GM21786 (cell line): ENCODE measurements around the gene RETN.

Source experiments
- ATAC-seq: cut with Tn5 transposase; IDR thresholded peaks from one replicate; pipeline ENCODE4 v1.9.1; 2021; ENCODE audit not compliant: unreplicated experiment

The RETN gene

GRCh38 chr19:7657131-7657751 is 11.6 kb upstream of the RETN start:
- no peak for ATAC-seq

- ATAC-seq, result peak; percentile 77
These were observed 10.6 kb upstream of the RETN start for GRCh38 chr19:7658219-7658686.

GRCh38 chr19:7661744-7662538 is 6.9 kb upstream of the RETN start:
- ATAC-seq, result no peak

GRCh38 chr19:7662657-7663056 is 6.2 kb upstream of the RETN start:
- ATAC-seq, result no peak

GRCh38 chr19:7663706-7664105 is 5.1 kb upstream of the RETN start:
- ATAC-seq, result no peak

- ATAC-seq, result no peak
These were observed 3.8 kb upstream of the RETN start for GRCh38 chr19:7665076-7665475.

GRCh38 chr19:7669641-7670040 is 792 bp downstream of the RETN start:
- no peak for ATAC-seq

- ATAC-seq, result no peak
These were observed 1.4 kb downstream of the RETN start for GRCh38 chr19:7670150-7670783.

GRCh38 chr19:7670790-7671189 is 1.9 kb downstream of the RETN start:
- no peak for ATAC-seq

- no peak for ATAC-seq
These were observed 3.7 kb downstream of the RETN start for GRCh38 chr19:7672522-7672921.

GRCh38 chr19:7674010-7675005 is 5.5 kb downstream of the RETN start:
- no peak for ATAC-seq

- no peak for ATAC-seq
These were observed 7.5 kb downstream of the RETN start for GRCh38 chr19:7676376-7676775.

GRCh38 chr19:7676854-7677253 is 8.0 kb downstream of the RETN start, which contains the start of gene MCEMP1:
MCEMP1 (plus strand) TSS chr19:7677090; CDS start chr19:7677121, 31 bp downstream.
- ATAC-seq, result no peak

GRCh38 chr19:7677669-7678311 is 8.9 kb downstream of the RETN start:
- no peak for ATAC-seq

GRCh38 chr19:7678971-7679751 is 10.3 kb downstream of the RETN start:
- no peak for ATAC-seq

- ATAC-seq, result no peak
These were observed 11.1 kb downstream of the RETN start for GRCh38 chr19:7679771-7680605.

- ATAC-seq, result peak; percentile 37
These were observed 11.9 kb downstream of the RETN start, which contains the start of gene TRAPPC5 for GRCh38 chr19:7680606-7681339. TRAPPC5 (plus strand) TSS chr19:7680833; CDS start chr19:7682254, 1,421 bp downstream.
